DMS114 treated with DMSO at 0.1 percent for 48 hours (cell line): ENCODE data around the gene ZNF440.
"Not testable (repeated sequence)": the region's sequence is repeated elsewhere in the genome, so short reads cannot be mapped to it uniquely, and the experiment has no call there.

Experiments used
- DNase-seq: peaks from one replicate; lab custom pipeline; 2025; ENCODE audit not compliant: unreplicated experiment; lab: John Stamatoyannopoulos, UW

ZNF440 gene

DNA sequence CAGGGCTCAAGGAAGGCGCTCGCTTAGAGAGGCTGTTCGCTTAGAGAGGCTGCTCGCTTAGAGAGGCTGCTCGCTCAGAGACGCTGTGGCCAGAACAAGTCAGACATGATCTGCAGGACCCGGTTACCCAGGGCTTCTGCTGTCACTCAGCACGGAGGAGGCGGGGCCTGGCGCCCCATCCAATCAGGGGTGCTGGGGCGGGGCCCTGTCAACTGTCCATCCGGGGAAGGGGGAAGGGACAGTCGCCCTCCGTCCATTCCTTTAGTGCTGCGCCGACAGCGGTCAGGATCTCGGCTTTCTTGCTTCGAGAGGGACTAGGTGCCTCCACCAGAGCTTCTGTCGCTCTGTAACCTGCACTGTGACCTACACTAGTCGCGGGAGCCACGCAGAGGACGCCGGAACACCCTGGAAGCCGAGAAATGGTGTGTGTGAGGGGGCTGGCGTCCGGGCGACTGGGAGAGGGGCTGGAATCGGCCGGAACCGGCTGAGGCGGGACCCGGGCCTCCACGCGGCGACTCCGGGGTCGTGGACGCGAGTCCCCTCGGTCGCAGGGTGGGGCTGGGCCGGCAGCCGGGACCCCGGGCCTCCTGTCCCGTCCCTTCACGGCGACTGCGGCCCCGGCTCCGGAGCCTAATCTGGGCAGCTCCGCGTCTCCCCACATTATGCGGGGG lies at the start of gene ZNF440:
Gene ZNF440, plus strand, starts transcription at position 245 of the 671 bp plus-strand sequence. Its CDS starts 175 bp downstream, at position 420.
- peak; percentile 81 for DNase-seq

DNA sequence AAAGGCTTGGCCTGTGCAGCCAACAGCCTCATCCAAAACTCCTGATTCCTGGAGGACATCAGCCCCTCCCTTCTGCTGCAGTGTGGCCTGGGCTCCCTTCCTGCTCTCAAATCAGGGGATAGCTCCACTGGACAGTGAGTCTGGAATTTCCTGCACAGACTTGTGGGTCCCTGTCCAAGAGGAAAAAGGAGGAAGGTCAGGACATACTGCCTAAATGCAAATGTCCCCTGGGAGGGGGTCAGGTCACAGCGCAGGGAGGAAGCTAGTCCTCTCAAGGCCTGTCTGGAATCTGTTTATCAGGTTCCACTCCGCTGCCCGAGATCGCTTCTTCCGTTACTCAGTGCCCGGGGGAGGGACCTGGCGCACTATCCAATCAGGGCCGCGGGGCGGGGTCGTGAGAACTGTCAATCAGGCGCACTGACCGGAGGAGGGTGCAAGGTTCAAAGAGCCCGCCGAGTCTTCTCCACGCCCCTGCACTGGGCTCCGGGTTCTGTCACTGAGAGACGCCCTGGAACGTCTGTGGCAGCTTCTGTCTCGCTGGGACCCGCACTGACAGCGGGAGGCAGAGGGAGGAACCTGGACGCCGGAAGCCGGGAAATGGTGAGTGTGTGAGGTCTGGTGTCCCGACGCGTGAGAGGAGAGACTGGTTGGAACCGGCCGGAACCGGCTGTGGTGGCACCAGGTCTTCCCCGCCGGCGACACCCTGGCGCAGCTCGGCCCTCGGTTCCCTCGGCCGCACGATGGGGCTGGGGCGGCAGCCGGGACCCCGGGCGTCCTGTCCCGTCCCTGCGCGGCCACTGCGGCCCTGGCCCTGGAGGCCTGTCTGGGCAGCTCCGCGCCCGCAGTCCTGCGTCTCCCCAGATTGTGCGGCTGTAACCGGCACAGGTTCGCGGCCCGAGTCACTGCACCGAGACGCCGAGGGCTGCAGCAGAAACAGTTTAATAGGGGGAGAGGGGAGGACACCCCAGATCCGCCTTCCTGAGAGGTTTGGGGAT lies 47.2 kb upstream of the ZNF440 start, which contains the start of gene ZNF441:
Gene ZNF441, plus strand, starts transcription at position 404 of the 995 bp plus-strand sequence. Its CDS starts 194 bp downstream, at position 598.
- peak; percentile 79 for DNase-seq

GRCh38 chr19:11767633-11768133 lies 46.4 kb upstream of the ZNF440 start:
- no peak for DNase-seq

DNA sequence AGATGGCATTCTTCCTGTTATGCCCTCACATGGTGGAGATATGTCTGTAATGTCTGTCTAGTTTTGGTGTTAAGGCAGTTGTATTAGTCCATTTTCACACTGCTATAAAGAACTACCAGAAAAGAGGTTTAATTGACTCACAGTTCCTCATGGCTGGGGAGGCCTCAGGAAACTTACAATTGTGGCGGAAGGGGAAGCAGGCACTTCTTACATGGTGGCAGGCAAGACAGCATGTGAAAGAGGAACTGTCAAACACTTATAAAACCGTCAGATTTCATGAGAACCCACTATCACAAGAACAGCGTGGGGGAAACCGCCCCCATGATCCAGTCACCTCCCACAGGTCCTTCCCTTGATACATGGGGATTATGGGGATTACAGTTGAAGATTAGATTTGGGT lies 44.1 kb upstream of the ZNF440 start:
- DNase-seq, result no peak

- DNase-seq, result not testable (repeated sequence)
Observed at GRCh38 chr19:11771520-11771919, 42.6 kb upstream of the ZNF440 start.

DNA sequence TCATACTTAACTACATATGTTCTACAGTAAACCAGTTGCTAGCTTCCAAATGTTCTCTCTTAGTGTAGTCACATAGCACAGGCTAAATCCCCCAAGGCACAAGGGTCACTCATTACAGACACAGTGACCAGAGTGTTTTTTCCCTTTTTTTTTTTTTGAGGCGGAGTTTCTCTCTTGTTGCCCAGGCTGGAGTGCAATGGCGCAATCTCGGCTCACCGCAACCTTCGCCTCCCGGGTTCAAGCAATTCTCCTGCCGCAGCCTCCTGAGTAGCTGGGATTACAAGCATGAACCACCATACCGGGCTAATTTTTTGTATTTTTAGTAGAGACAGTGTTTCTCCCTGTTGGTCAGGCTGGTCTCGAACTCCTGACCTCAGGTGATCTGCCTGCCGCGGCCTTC lies 37.4 kb upstream of the ZNF440 start:
- DNase-seq, result not testable (repeated sequence)

DNA sequence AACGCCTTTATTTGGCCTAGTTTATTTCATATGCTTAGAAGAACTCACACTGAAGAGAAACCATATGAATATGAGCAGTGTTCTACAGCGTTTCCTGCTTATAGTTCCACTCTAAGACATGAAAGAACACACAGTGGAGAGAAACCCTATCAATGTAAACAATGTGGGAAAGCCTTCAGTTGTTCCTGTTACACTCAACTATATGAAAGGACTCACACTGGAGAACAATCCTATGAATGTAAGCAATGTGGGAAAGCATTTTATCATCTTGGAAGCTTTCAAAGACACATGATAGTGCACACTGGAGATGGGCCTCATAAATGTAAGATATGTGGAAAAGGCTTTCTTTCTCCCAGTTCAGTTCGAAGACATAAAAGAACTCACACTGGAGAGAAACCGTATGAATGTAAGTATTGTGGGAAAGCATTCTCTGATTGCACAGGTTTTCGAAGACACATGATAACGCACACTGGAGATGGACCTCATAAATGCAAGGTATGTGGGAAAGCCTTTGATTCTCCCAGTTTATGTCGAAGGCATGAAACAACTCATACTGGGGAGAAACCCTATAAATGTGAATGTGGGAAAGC lies 33.5 kb upstream of the ZNF440 start:
- DNase-seq, result no peak

- DNase-seq, result no peak
Observed at GRCh38 chr19:11781295-11782057, 32.6 kb upstream of the ZNF440 start.

DNA sequence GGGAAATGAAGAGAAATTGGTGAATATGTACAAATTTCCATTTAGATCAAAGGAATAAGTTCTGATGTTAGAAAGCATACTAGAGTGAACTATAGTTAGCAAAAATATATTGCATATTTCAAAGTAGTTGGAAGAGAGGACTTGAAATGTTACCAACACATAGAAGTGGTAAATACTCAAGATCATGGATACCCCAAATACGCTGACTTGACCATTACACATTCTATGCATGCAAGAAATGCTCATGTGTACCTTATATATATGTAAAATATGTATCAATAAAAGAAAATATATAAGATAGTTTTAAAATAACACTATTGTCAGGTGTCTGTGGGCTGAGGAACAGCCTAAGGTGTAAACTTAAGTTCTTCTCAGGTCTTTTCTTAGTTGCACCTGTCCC lies 30.3 kb upstream of the ZNF440 start:
- DNase-seq, result no peak

DNA sequence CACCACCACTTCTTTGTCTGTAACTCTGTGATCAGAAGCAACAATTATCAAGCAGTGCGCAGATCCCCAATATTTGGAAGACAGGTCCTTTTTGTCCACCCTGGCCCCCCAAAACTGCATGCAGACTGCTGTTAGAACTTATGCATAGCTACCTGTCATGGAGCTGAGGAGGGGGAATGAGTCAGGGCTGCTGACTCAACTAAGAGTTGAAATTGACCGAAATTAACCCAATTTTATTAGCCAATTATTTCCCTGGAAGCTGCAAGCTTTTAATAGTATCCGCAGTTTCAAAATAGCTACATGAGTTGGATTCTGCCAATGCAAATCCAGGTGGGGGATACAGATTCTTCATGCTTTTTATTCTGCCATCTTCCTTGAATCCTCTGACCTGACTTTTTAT lies 29.7 kb upstream of the ZNF440 start:
- no peak for DNase-seq

DNA sequence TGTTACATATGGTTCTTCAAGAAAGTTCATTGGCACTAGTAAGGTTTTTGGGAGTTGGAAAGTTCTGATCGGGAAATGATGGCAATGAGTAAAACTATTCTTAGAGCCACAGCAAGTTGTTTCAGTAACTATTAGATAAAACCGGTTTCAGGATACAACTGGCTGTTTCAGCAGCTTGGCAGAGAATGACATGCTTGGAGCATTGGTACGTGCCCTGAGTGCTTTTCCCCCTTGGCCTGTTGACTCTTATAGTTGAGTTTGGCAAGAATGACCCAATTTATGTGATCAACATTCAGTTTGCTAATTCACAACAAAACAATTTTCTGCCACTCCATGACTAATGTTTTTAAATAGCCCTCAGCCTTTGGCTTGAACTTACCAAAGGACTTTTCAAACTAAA lies 26.5 kb upstream of the ZNF440 start:
- no peak for DNase-seq

DNA sequence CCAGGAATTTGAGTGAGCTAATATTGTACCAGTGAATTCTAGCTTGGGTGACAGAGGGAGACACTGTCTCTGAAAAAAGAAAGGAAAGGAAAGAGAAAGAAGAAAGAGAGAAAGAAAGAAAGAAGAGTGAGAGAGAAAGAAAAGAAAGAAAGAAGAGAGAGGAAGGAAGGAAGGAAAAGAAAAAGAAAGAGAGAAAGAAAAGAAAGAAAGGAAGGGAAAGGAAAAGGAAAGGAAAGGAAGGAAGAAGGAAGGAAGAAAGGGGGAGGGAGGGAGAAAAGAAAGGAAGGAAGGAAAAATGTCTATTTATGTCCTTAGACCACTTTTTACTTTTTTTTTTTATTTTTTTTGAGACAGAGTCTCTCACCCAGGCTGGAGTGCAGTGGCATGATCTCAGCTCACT lies 21.1 kb upstream of the ZNF440 start:
- DNase-seq, result no peak

GRCh38 chr19:11797491-11797890 lies 16.6 kb upstream of the ZNF440 start:
- DNase-seq, result peak; percentile 9

- peak; percentile 53 for DNase-seq
Observed at GRCh38 chr19:11798391-11799330, 15.4 kb upstream of the ZNF440 start, which contains the start of gene ZNF491. Gene ZNF491, plus strand, starts transcription at chr19:11798523. Its CDS starts 7,431 bp downstream, at chr19:11805954.

GRCh38 chr19:11806354-11807098 lies 7.5 kb upstream of the ZNF440 start:
- no peak for DNase-seq

- no peak for DNase-seq
Observed at GRCh38 chr19:11807099-11807380, 7.0 kb upstream of the ZNF440 start.

- DNase-seq, result no peak
Observed at GRCh38 chr19:11813703-11814028, 407 bp upstream of the ZNF440 start.

DNA sequence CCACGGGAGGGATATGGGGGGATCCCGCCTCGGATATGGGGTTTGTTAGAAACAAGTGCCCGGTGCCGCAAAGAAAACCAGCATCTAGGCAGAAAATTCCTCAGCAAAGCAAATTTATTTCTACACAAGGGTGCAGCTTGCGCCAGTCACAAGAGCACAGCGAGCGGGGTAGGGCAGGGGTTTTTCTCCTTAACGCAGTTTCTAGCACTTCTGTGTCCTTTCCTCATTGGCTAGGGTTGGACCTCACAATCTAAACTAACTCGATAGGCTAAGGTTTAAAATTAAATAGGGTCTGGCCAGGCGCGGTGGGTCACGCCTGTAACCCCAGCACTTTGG lies 595 bp downstream of the ZNF440 start:
- DNase-seq, result no peak

DNA sequence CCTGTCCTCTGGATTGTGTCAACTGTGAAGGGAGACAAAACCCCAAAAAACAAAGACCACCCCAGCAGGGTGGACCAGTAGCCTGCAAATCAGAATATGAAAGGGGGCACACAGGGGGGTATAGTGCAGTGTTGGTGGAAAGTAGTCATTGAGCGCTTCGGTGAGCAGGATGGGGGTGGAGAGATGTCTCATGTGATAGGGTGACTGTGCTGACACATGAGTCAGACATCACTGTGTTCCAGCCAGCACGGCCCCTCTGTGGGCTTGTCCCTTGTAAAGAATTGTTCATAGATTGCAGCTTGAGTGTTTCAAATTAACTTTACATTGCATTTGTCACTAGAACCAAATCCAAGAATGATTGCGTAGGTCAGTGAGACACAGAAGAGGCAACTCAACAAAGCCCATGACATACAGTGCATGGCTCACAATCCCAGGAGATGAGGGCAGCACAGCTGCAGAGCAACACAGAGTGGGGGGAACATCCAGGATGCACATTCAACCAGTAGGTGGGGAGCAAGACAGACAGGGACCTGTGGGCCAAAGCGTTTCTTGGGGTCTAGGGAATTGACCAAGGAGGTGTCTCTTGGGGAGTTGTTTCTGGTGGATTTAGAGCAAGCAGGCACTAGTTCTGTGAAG lies 7.5 kb downstream of the ZNF440 start:
- DNase-seq, result no peak
